Activated CD4-positive, alpha-beta T cell treated with anti-CD3 and anti-CD28 coated beads, Interleukin-2, amount 50 U/mL, for 4 hours (primary cell): Measurements from ENCODE around the gene NTM.

Source experiments
- DNase-seq, 2 experiments: peaks; one replicate each; pipeline ENCODE4 v3.0.0-alpha.2; 2020

The NTM gene

DNA sequence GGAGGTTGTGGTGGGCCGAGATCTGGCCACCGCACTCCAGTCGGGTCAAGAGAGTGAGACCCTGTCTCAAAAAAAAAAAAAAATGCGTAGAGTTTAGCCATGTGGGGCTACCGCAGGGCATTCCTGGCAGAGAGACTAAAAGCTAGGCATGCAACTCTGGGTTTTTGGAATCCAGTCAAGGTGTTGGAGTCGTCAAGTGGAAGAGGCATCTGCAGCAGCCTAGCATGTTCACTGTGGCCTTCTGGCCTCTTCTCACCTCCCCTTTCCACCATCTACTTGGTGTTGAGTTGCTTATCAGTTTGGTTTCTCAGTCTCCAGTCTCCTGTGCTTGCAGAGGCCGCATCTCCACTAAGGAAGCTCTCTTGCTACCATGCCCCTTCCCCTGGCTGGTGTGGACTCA, 572.5 kb downstream of the NTM start:
- no peak for DNase-seq

DNA sequence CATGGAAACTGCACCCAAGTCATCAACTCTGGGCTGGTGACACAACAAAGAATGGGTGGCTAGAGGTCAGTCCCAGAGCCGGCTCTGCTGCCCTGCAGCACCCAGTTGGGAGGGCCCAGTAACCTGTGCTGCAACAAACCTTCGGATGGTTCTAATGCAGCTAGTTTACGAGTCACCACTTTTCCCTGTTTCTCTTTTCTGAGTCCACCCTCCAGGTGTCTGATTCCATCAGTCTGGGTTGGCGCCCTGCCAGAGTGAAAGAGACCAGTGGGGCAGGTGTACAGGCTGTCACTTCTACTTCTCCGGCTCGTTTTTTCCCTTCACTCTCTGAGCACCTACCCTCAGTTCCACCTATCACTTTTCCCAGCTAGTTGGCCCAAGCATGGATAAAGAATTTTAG, 572.9 kb downstream of the NTM start:
- DNase-seq, result no peak

DNA sequence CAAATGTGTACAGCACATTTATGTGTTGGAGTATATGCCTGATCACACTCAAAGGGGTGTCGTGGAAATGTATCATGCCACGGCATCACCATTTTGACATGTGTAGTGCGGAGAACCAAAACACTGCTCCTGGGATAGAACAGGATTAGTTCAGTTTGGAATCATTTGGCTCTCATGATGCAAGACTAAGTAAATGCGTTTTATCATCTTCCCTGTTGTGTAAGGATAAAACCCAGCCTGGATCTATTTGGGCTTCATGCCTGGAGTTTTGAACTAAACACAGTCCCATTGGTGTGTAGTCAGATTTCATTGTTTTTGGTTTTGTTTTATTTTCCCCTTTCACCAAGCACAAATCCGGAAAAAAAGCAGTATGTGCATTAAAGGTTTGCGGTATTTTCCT, 574.3 kb downstream of the NTM start:
- no peak for DNase-seq

GRCh38 chr11:131945706-131946105, 575.3 kb downstream of the NTM start:
- no peak for DNase-seq

- no peak for DNase-seq
Observed at GRCh38 chr11:131947511-131947910, 577.1 kb downstream of the NTM start.

- DNase-seq, result no peak
Observed at GRCh38 chr11:131951121-131951520, 580.7 kb downstream of the NTM start.

DNA sequence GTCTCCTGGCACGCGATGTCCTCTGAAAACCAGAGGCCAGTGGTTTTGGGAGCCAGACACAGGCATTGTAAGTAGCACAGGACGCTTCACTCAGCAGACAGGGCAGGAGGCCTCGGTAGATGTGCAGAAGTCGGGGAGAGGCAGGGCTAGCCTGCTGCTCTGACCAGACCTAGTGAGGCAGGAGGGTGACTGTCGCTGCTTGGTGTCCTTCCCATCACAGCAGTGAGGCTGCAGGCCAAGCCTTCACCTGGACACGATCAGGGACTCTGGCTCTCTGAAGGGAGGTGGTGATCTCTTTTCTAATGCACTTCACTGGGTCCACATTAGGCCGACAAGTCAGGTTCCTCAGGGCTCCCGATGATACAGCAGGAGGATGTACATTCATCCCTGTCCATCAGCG, 583.7 kb downstream of the NTM start:
- no peak for DNase-seq

DNA sequence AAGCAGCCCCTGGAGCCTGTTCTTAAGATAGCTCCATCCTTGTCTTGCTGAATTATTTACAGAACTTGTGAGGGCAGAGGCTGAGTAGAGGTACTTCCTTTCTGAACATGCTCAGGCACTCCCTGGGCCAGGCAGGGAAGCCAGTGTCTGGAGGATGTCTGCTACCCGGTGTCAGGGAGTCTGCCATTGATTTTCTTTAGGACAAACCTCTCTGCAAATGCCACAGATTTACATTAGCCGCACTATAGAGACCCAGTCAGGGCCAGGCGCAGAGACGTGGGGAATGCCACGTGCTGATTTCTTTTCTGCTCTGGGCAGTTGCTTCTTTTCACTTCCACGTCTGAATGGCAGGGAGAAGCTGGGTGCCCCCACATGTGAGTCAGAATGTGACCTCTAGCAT, 585.5 kb downstream of the NTM start:
- DNase-seq, result no peak

GRCh38 chr11:131957201-131957600, 586.8 kb downstream of the NTM start:
- DNase-seq, result no peak

GRCh38 chr11:131957875-131958274, 587.5 kb downstream of the NTM start:
- no peak for DNase-seq

DNA sequence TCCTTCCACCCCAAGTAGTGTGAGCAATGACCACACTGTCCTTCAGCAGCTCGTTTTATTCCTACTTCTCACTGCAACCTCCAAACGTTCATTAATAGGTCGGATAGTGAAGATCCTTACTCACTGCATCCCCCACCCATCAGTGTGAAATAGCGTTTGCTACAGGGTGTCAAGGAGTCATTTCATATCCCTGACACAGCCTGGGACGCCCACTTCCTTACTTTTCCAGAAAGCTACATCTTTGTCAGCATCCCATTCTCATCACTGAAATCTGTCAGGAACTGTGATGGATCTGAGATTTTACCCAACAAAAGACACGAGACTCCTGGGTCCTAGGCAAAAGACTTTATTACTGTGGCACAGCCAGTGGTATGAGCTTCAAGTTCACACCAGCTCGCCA, 592.4 kb downstream of the NTM start:
- DNase-seq, result no peak

- no peak for DNase-seq
Observed at GRCh38 chr11:131964698-131965483, 594.5 kb downstream of the NTM start.

- no peak for DNase-seq
Observed at GRCh38 chr11:131965504-131965903, 595.1 kb downstream of the NTM start.

GRCh38 chr11:131966667-131967066, 596.3 kb downstream of the NTM start:
- DNase-seq, result no peak

DNA sequence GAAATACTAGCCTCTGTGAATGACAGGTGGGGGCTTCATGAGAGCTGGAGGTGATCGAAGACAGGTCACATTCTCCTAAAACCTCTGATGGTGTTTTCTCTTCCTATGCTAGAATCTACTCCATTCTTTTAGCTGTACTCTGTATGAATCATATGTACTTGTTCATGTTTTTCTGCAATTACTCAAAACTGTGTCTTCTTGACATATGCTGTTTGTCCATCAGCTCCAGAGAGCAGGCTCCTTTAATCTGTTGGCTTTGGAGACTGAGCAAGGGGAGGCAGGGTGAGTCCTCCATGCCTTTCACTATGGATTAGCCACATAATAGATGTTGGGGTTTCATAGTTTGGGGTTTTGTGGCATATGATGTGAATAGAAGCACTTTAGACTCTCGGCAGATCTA, 598.8 kb downstream of the NTM start:
- DNase-seq, result no peak

- DNase-seq, result no peak
Observed at GRCh38 chr11:131973061-131973460, 602.6 kb downstream of the NTM start.

DNA sequence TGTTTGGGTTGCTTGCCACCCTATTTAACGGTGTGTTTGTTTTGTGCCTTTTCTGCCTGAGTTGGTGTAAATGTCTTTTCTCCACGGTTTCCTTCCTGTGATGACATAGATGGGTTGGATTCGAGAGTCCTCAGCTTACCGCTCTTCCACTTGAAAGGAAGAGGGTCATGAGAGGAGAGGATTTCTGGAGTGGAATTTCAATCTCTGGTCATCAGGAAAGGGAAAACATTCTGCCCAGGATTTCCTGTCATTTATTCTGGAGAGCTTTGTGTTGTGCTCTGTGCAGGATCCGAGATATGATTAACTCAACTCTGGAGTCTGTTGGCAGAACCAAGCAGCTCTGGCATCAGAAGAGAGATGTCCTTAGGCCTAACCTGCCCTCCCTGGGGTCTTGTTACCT, 605.2 kb downstream of the NTM start:
- DNase-seq, result no peak

DNA sequence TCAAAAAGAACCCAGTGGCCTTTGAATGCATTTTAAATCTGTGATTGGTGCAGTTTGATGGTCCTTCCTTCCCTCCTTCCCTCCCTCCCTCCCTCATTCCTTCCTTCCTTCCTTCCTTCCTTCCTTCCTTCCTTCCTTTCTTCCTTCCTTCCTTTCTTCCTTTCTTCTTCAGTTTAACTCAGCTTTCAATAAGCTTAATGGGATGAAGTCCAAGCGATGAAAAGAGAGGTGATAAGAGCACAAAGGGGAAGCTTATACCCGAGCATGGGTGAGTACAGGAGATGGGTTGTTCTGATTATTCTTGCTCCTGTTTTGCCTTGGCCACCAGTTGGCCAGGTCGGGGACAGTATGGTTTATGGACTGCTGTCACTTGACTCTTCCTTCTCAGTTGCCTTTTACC, 605.6 kb downstream of the NTM start:
- no peak for DNase-seq

DNA sequence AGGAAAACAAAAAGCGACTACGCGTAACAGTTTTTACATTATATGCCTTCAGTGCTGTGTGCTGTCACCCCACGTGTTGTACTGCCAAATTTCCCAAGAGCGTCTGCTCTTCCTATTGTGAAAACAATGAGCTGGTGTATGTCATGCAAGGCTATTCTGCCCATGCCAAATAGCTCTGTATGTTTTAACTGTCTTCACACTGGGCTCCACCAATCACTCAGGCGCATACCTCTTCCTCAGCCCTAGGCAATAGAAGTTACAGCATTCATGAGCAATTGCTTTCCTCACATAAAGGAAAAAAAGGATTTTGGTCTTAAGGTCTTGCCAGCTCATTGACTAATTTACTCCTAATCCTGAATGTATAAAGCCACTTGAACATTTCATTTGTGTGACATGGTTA, 606.8 kb downstream of the NTM start:
- DNase-seq, result no peak

GRCh38 chr11:131977854-131978253, 607.4 kb downstream of the NTM start:
- no peak for DNase-seq

- no peak for DNase-seq
Observed at GRCh38 chr11:131978351-131978750, 607.9 kb downstream of the NTM start.

DNA sequence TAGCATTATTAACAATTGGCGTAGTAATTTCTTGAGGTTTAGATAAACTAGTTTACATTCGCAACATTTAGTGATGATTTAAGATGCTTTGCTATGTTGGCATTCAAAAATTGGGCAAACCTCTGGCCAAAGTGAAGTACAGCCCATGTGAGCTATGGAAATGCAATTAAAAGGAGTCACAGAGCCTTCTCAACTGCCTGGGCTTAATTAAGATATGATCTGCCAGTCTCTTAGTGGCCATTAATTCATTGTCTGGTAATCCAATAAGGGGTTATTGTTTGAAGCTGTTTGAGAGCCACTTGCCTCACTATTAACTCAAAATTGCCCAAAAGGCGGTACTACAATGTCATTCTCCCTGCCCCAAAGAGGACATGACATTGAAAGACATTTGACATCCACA, 608.9 kb downstream of the NTM start:
- DNase-seq, result no peak

GRCh38 chr11:131980199-131980598, 609.8 kb downstream of the NTM start:
- no peak for DNase-seq

DNA sequence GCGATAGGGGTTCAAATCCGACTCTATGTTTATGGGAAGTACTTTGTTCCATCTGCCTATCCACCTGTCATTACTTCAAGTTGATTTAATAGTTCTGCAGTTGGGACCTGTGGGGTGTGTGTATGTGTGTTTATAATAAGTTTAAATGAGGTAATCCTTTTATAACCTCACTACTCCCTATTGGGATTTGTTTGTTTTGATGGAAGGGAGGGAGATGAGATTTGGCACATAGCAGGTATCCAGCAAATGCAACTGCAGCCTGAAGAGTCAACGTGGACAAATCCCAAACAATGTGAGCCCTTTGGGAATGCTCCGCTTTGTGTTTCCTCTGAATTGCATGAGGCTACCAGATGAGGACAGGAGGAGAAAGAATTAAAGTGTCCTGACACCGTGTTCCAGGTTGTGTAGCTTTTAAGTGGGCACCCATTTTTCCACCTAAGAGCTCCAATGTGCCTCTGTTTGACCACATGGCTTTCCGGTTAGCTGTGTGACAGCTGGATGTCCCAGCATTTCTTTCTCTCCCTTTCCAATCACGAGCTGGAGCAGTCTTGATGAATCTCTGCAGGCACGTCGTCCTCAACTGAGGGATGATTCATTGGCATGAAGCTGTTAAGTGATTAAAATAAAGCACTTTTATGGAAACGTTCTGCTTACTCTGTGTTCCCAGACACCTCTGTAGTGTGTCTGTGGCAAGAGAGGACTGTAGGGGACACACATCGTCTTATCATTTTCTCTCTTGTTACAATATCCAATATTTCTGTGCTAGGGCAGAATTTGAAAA, 610.7 kb downstream of the NTM start:
- DNase-seq, result no peak

- DNase-seq, result no peak
Observed at GRCh38 chr11:131982154-131982553, 611.7 kb downstream of the NTM start.
